Aorta (tissue), 5 donors: ENCODE results near the gene DOCK3. TPM values are rescaled to one million over a fixed set of nuclear protein-coding genes. Genes with fewer than 3 reads are reported as not detected.
"Not testable (repeated sequence)": the region's sequence is repeated elsewhere in the genome, so short reads cannot be mapped to it uniquely, and the experiment has no call there.

ENCODE experiments used
- ATAC-seq: fragments of 200-7000 bp; cut with Tn5 transposase; one replicate; pipeline ENCODE4 v1.9.1; 2022; ENCODE audit warnings: moderate library complexity; ENCODE audit not compliant: low FRiP score
- DNase-seq, 2 donors: peaks; one replicate each; pipeline ENCODE4 v3.0.0-alpha.2; 2020
- H3K27ac ChIP-seq, 2 donors: one replicate each; pipeline ENCODE4 v1.5.1; 2013; ENCODE audit warnings: low read length in 2 of 2, mild to moderate bottlenecking in 2 of 2, moderate library complexity in 2 of 2, control low read depth in 1 of 2, inconsistent platforms in 1 of 2, low read depth in 1 of 2
- H3K27me3 ChIP-seq, 2 donors: one replicate each; pipeline ENCODE4 v1.6.1; 2013; ENCODE audit warnings: control low read depth in 1 of 2, low read length in 1 of 2, mild to moderate bottlenecking in 1 of 2, moderate library complexity in 1 of 2; ENCODE audit not compliant: insufficient read depth in 2 of 2, control insufficient read depth in 1 of 2
- H3K36me3 ChIP-seq, 2 donors: one replicate each; pipeline ENCODE4 v1.6.1; 2013; ENCODE audit warnings: control low read depth in 1 of 2, low read length in 1 of 2, mild to moderate bottlenecking in 1 of 2; ENCODE audit not compliant: insufficient read depth in 2 of 2, control insufficient read depth in 1 of 2
- H3K4me1 ChIP-seq, 2 donors: one replicate each; pipeline ENCODE4 v1.6.1; 2013; ENCODE audit warnings: low read length in 2 of 2, control low read depth in 1 of 2, mild to moderate bottlenecking in 1 of 2, moderate library complexity in 1 of 2; ENCODE audit not compliant: insufficient read depth in 2 of 2, control insufficient read depth in 1 of 2
- H3K4me3 ChIP-seq, 2 donors: one replicate each; pipeline ENCODE4 v1.5.1; 2013; ENCODE audit warnings: low read length in 2 of 2, control low read depth in 1 of 2, mild to moderate bottlenecking in 1 of 2
- H3K9me3 ChIP-seq: one replicate; pipeline ENCODE4 v1.6.1; 2013; ENCODE audit warnings: mild to moderate bottlenecking, low read length; ENCODE audit not compliant: control insufficient read depth
- WGBS, 2 donors: extraction: QIAGEN DNeasy Blood & Tissue Kit; methylation state at CpG; one replicate each; pipeline ENCODE4 v1.1.7; 2013; 5-methylcytosine and 5-hydroxymethylcytosine counted together
- intact Hi-C, 2 donors: fragments of 100-400 bp; cut with DNase I; formaldehyde crosslinking; loops; one replicate each; pipeline versions ENCODE4 v1.14.2 to v1.15.0; 2022
- polyA plus RNA-seq, 2 donors: library from polyadenylated mRNA; stranded (reverse); fragments of 200-250 nt; gene quantifications; one replicate each; pipeline ENCODE4 v1.2.3, GENCODE V29; 2013
- total RNA-seq, 2 donors: library from RNA; stranded (reverse); fragmentation: NEBNext Ultra II Directional; extraction: Animal tissue kit (Norgen Biotek cat#: 25700); gene quantifications; one replicate each; pipeline ENCODE4 v1.2.1, GENCODE V29; 2021
- donor health status: healthy with polysubstance abuse.
- donor health status: Bipolar disorder and iron deficiency.
- donor health status: DM: no; HTN: no; CAD: no.
- donor health status: DM: no; HTN: no; CAD: no.
- donor health status: DM: yes; HTN: yes; CAD: no.

DOCK3 gene
- total and polyA plus RNA-seq, 4 donors = 0.31 to 0.97 (median 0.55) TPM

GRCh38 chr3:50840983-50841489, 166.3 kb downstream of the DOCK3 start:
- intact Hi-C loops = no loop called here
- no peak overlapping the region for H3K4me3 ChIP-seq
- no peak for DNase-seq
- ATAC-seq = no peak
- no peaks in the 10 kb centered on the region for H3K4me1 ChIP-seq
- H3K27ac ChIP-seq = no peak overlapping the region
- H3K9me3 ChIP-seq = no peaks in the 10 kb centered on the region
- H3K27me3 ChIP-seq = no peaks in the 10 kb centered on the region
- no peaks in the 10 kb centered on the region for H3K36me3 ChIP-seq
- WGBS, 2 donors = 31 to 72% methylated on average over 1 of the region's 1 CpG

- H3K36me3 ChIP-seq = no peaks in the 10 kb centered on the region
- no peak overlapping the region for H3K4me3 ChIP-seq
- no peaks in the 10 kb centered on the region for H3K4me1 ChIP-seq
- DNase-seq (no peak), ATAC-seq (no peak)
- H3K27me3 ChIP-seq = no peaks in the 10 kb centered on the region
- peaks cover 2% of the 10 kb centered on the region for H3K9me3 ChIP-seq
- intact Hi-C loops = no loop called here
- 93 to 94% methylated on average over 5 of the region's 5 CpGs for WGBS, 2 donors
- no peak overlapping the region for H3K27ac ChIP-seq
Measured at GRCh38 chr3:50848308-50848707, 173.6 kb downstream of the DOCK3 start.

GRCh38 chr3:50850639-50851511, 176.1 kb downstream of the DOCK3 start:
- Histone ChIP-seq H3K4me1 (no peaks in the 10 kb centered on the region), H3K9me3 (peaks cover 2% of the 10 kb centered on the region), H3K4me3 (no peak overlapping the region), H3K36me3 (no peaks in the 10 kb centered on the region), H3K27me3 (no peaks in the 10 kb centered on the region), H3K27ac (no peak overlapping the region)
- 84 to 88% methylated on average over 3 of the region's 3 CpGs for WGBS, 2 donors
- intact Hi-C loops = no loop called here
- DNase-seq (no peak), ATAC-seq (no peak)

GRCh38 chr3:50853936-50854335, 179.2 kb downstream of the DOCK3 start:
- 78 to 81% methylated on average over 4 of the region's 4 CpGs for WGBS, 2 donors
- H3K36me3 ChIP-seq = no peaks in the 10 kb centered on the region
- DNase-seq = no peak
- H3K27ac ChIP-seq = no peak overlapping the region
- H3K4me1 ChIP-seq = no peaks in the 10 kb centered on the region
- no peaks in the 10 kb centered on the region for H3K27me3 ChIP-seq
- H3K9me3 ChIP-seq = peaks cover under 1% of the 10 kb centered on the region
- no peak overlapping the region for H3K4me3 ChIP-seq
- ATAC-seq = no peak
- intact Hi-C loops = no loop called here

- ATAC-seq = no peak
- Histone ChIP-seq H3K36me3 (no peaks in the 10 kb centered on the region), H3K4me1 (no peaks in the 10 kb centered on the region), H3K27me3 (no peaks in the 10 kb centered on the region), H3K4me3 (no peak overlapping the region), H3K27ac (no peak overlapping the region), H3K9me3 (peaks cover 7% of the 10 kb centered on the region)
- intact Hi-C loops = no loop called here
- no peak for DNase-seq
- WGBS, 2 donors = 62 to 72% methylated on average over 3 of the region's 3 CpGs
Measured at GRCh38 chr3:50862221-50862620, 187.5 kb downstream of the DOCK3 start.

GRCh38 chr3:50873376-50874157, 198.8 kb downstream of the DOCK3 start:
- H3K27ac ChIP-seq = no peak overlapping the region
- H3K27me3 ChIP-seq = no peaks in the 10 kb centered on the region
- intact Hi-C loops = no loop called here
- H3K9me3 ChIP-seq = peaks cover 3% of the 10 kb centered on the region
- H3K36me3 ChIP-seq = no peaks in the 10 kb centered on the region
- no peak overlapping the region for H3K4me3 ChIP-seq
- H3K4me1 ChIP-seq = no peaks in the 10 kb centered on the region
- DNase-seq (no peak), ATAC-seq (no peak)
- 70 to 79% methylated on average over 3 of the region's 3 CpGs for WGBS, 2 donors

- not testable (repeated sequence) for H3K4me3 ChIP-seq, ATAC-seq
- 32 to 34% methylated on average over 7 of the region's 7 CpGs for WGBS, 2 donors
Measured at GRCh38 chr3:50874876-50875275, 200.1 kb downstream of the DOCK3 start.

GRCh38 chr3:50876947-50877346, 202.2 kb downstream of the DOCK3 start:
- WGBS, 2 donors = 18 to 20% methylated on average over 2 of the region's 2 CpGs
- H3K36me3 ChIP-seq = no peaks in the 10 kb centered on the region
- H3K4me3 ChIP-seq = no peak overlapping the region
- peaks cover 3% of the 10 kb centered on the region for H3K9me3 ChIP-seq
- ATAC-seq = no peak
- no peak overlapping the region for H3K27ac ChIP-seq
- intact Hi-C loops = no loop called here
- no peaks in the 10 kb centered on the region for H3K27me3 ChIP-seq
- no peak for DNase-seq
- H3K4me1 ChIP-seq = no peaks in the 10 kb centered on the region

More at GRCh38 chr3:50874876-50875275, 200.1 kb downstream of the DOCK3 start:
- H3K36me3 ChIP-seq, H3K27me3 ChIP-seq, H3K4me1 ChIP-seq, intact Hi-C loops, DNase-seq, H3K9me3 ChIP-seq, H3K27ac ChIP-seq: not testable (repeated sequence)
